HT-29 (cell line): ENCODE data around the gene ANKDD1A. TPM values are rescaled to one million over a fixed set of nuclear protein-coding genes. Genes with fewer than 3 reads are reported as not detected.
A peak's percentile ranks its signal among the peaks of the same experiment; 100 is the strongest.

Experiments used
- DNase-seq: peaks from one replicate; pipeline ENCODE4 v3.0.0-alpha.2; 2015; ENCODE audit warnings: low spot score
- total RNA-seq: library from RNA; depleted of rRNA; stranded (reverse); fragments of >200 nt; shearing (Covaris generic); gene quantifications from 2 replicates; pipeline ENCODE4 v1.2.3, GENCODE V29; 2014

Gene ANKDD1A
- total RNA-seq, 1 experiment from 2014 or later = 0.71 TPM

GRCh38 chr15:64895285-64896065 is 16.2 kb upstream of the ANKDD1A start:
- DNase-seq = peak; percentile 22

GRCh38 chr15:64896371-64897069 is 15.2 kb upstream of the ANKDD1A start:
- DNase-seq = no peak

- DNase-seq = peak; percentile 46
These were observed 14.2 kb upstream of the ANKDD1A start for GRCh38 chr15:64897345-64897985.

- no peak for DNase-seq
These were observed 13.3 kb upstream of the ANKDD1A start for GRCh38 chr15:64898406-64898805.

GRCh38 chr15:64901141-64901540 is 10.6 kb upstream of the ANKDD1A start:
- no peak for DNase-seq

GRCh38 chr15:64901914-64902313 is 9.8 kb upstream of the ANKDD1A start:
- no peak for DNase-seq

- no peak for DNase-seq
These were observed 8.8 kb upstream of the ANKDD1A start for GRCh38 chr15:64902863-64903262.

GRCh38 chr15:64903326-64903950 is 8.3 kb upstream of the ANKDD1A start:
- no peak for DNase-seq

GRCh38 chr15:64904189-64904588 is 7.5 kb upstream of the ANKDD1A start:
- DNase-seq = no peak

GRCh38 chr15:64905119-64905831 is 6.4 kb upstream of the ANKDD1A start:
- peak; percentile 59 for DNase-seq

- DNase-seq = no peak
These were observed 5.8 kb upstream of the ANKDD1A start for GRCh38 chr15:64905941-64906340.

GRCh38 chr15:64906402-64906801 is 5.3 kb upstream of the ANKDD1A start:
- DNase-seq = no peak

- no peak for DNase-seq
These were observed 3.7 kb upstream of the ANKDD1A start for GRCh38 chr15:64907991-64908390.

- no peak for DNase-seq
These were observed 2.2 kb upstream of the ANKDD1A start for GRCh38 chr15:64909546-64909945.

- no peak for DNase-seq
These were observed 950 bp downstream of the ANKDD1A start for GRCh38 chr15:64912379-64913325.

- DNase-seq = no peak
These were observed 4.0 kb downstream of the ANKDD1A start for GRCh38 chr15:64915518-64916227.

GRCh38 chr15:64916365-64916764 is 4.7 kb downstream of the ANKDD1A start:
- DNase-seq = no peak

- no peak for DNase-seq
These were observed 5.5 kb downstream of the ANKDD1A start for GRCh38 chr15:64917211-64917610.

- DNase-seq = no peak
These were observed 8.0 kb downstream of the ANKDD1A start for GRCh38 chr15:64919721-64920120.

- DNase-seq = peak; percentile 58
These were observed 10.0 kb downstream of the ANKDD1A start for GRCh38 chr15:64921711-64922110.
